OCI-LY1 (cell line): Measurements from ENCODE around the gene CD81.

ENCODE experiments used
- H2AFZ ChIP-seq: fragments of 200-600 bp; sonication (generic), shearing (Covaris generic); 2 replicates; pipeline ENCODE4 v1.6.0; 2014; ENCODE audit warnings: antibody characterized with exemption, mild to moderate bottlenecking, low read length
- H3F3A ChIP-seq: fragments of 200-600 bp; sonication (generic), shearing (Covaris generic); 2 replicates; pipeline ENCODE4 v1.6.0; 2014; ENCODE audit warnings: mild to moderate bottlenecking, antibody characterized with exemption, low read length, moderate library complexity; ENCODE audit not compliant: insufficient read depth
- H3K27ac ChIP-seq: fragments of 200-600 bp; sonication (generic); 2 replicates; pipeline ENCODE4 v1.5.1; 2014; ENCODE audit warnings: low read length, mixed run types, mild to moderate bottlenecking, low read depth; ENCODE audit not compliant: poor library complexity, severe bottlenecking
- H3K27me3 ChIP-seq: fragments of 200-600 bp; sonication (generic); 2 replicates; pipeline ENCODE4 v1.6.0; 2014; ENCODE audit warnings: antibody characterized with exemption, mild to moderate bottlenecking, low read length, moderate library complexity; ENCODE audit not compliant: insufficient read depth
- H3K36me3 ChIP-seq: fragments of 200-600 bp; sonication (generic); 2 replicates; pipeline ENCODE4 v1.6.1; 2014; ENCODE audit warnings: mild to moderate bottlenecking, antibody characterized with exemption, low read length, moderate library complexity, mixed read lengths; ENCODE audit not compliant: insufficient read depth
- H3K4me1 ChIP-seq: fragments of 200-600 bp; sonication (generic); 2 replicates; pipeline ENCODE4 v1.5.1; 2014; ENCODE audit warnings: mild to moderate bottlenecking, low read length, moderate library complexity; ENCODE audit not compliant: insufficient read depth, severe bottlenecking
- H3K4me2 ChIP-seq: fragments of 200-600 bp; sonication (generic), shearing (Covaris generic); 2 replicates; pipeline ENCODE4 v1.6.1; 2014; ENCODE audit warnings: low read length
- H3K4me3 ChIP-seq: fragments of 200-600 bp; sonication (generic); 2 replicates; pipeline ENCODE4 v1.5.1; 2014; ENCODE audit warnings: low read length, low read depth, mild to moderate bottlenecking, mixed read lengths; ENCODE audit not compliant: poor library complexity, severe bottlenecking
- H3K79me2 ChIP-seq: fragments of 200-600 bp; shearing (Covaris generic); 2 replicates; pipeline ENCODE4 v1.6.1; 2016; ENCODE audit warnings: mixed run types, low read length, mixed read lengths; ENCODE audit not compliant: insufficient read depth
- H3K9ac ChIP-seq: fragments of 200-600 bp; sonication (generic), shearing (Covaris generic); 2 replicates; pipeline ENCODE4 v1.6.1; 2014; ENCODE audit warnings: mild to moderate bottlenecking, low read length, mixed read lengths
- H3K9me2 ChIP-seq: fragments of 200-600 bp; sonication (generic), shearing (Covaris generic); 2 replicates; pipeline ENCODE4 v1.6.1; 2014; ENCODE audit warnings: low read depth, mild to moderate bottlenecking, low read length, mixed read lengths
- H3K9me3 ChIP-seq: fragments of 200-600 bp; shearing (Covaris generic); 2 replicates; pipeline ENCODE4 v1.6.1; 2014; ENCODE audit warnings: low read length, mixed read lengths
- H4K20me1 ChIP-seq: fragments of 200-600 bp; sonication (generic), shearing (Covaris generic); 2 replicates; pipeline ENCODE4 v1.6.0; 2016; ENCODE audit warnings: mild to moderate bottlenecking, low read length; ENCODE audit not compliant: insufficient read depth
- EZH2 ChIP-seq: fragments of 200-600 bp; sonication (generic), shearing (Covaris generic); IDR thresholded peaks from 2 replicates; pipeline ENCODE4 v1.8.0; 2017; ENCODE audit warnings: borderline replicate concordance, mixed run types, mild to moderate bottlenecking, antibody characterized with exemption, low read length, moderate library complexity, mixed read lengths
- TF ChIP-seq, protein P1 (sequence below): fragments of 200-600 bp; sonication (generic), shearing (Covaris generic); IDR thresholded peaks from 2 replicates; pipeline ENCODE4 v1.5.1; 2017; ENCODE audit warnings: mild to moderate bottlenecking, antibody characterized with exemption, low read length, moderate library complexity, mixed read lengths

The CD81 gene

DNA sequence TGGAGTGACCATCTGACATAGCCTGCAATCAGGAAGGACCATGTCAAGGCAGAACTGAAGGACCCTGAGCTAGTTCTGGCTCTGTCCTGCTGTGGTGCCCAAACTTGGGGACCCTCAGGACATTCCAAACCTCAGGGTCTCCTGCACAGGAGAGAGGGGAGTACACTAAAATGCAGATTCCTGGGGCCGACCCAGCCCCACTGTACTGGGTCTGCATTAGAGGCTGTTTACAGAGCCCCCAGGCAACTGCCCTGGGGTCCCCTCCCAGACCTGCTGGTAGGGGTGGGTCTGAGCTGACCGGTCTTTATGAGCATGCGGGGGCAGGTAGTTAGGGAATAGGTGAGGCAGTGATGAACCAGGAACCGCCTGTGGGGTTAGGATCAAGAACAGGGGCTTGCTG, 60.4 kb downstream of the CD81 start:
- H3K9me3 ChIP-seq, result no peaks in the 10 kb centered on the region
- H3K79me2 ChIP-seq, result no peaks in the 10 kb centered on the region
- no peaks in the 10 kb centered on the region for H4K20me1 ChIP-seq
- H3K4me1 ChIP-seq, result no peaks in the 10 kb centered on the region
- no peaks in the 10 kb centered on the region for H3F3A ChIP-seq
- no peaks in the 10 kb centered on the region for H3K27me3 ChIP-seq
- H3K36me3 ChIP-seq, result no peaks in the 10 kb centered on the region
- H3K4me2 ChIP-seq, result no peak overlapping the region
- H3K9ac ChIP-seq, result no peak overlapping the region
- no peak overlapping the region for H2AFZ ChIP-seq
- H3K4me3 ChIP-seq, result no peak overlapping the region
- H3K27ac ChIP-seq, result no peak overlapping the region
- TF ChIP-seq, protein P1, sequence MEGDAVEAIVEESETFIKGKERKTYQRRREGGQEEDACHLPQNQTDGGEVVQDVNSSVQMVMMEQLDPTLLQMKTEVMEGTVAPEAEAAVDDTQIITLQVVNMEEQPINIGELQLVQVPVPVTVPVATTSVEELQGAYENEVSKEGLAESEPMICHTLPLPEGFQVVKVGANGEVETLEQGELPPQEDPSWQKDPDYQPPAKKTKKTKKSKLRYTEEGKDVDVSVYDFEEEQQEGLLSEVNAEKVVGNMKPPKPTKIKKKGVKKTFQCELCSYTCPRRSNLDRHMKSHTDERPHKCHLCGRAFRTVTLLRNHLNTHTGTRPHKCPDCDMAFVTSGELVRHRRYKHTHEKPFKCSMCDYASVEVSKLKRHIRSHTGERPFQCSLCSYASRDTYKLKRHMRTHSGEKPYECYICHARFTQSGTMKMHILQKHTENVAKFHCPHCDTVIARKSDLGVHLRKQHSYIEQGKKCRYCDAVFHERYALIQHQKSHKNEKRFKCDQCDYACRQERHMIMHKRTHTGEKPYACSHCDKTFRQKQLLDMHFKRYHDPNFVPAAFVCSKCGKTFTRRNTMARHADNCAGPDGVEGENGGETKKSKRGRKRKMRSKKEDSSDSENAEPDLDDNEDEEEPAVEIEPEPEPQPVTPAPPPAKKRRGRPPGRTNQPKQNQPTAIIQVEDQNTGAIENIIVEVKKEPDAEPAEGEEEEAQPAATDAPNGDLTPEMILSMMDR, result no peak
- no peak for TF ChIP-seq EZH2
- no peaks in the 10 kb centered on the region for H3K9me2 ChIP-seq

- Histone ChIP-seq H3K79me2 (no peaks in the 10 kb centered on the region), H3K27ac (no peak overlapping the region), H3F3A (no peaks in the 10 kb centered on the region), H3K4me1 (no peaks in the 10 kb centered on the region), H3K9me2 (no peaks in the 10 kb centered on the region), H2AFZ (no peak overlapping the region), H3K27me3 (no peaks in the 10 kb centered on the region), H3K9ac (no peak overlapping the region), H4K20me1 (no peaks in the 10 kb centered on the region), H3K4me3 (no peak overlapping the region), H3K36me3 (no peaks in the 10 kb centered on the region), H3K4me2 (no peak overlapping the region), H3K9me3 (no peaks in the 10 kb centered on the region)
- TF ChIP-seq, protein P1, result no peak
- TF ChIP-seq EZH2, result no peak
Observed at GRCh38 chr11:2439820-2440219, 62.7 kb downstream of the CD81 start.

GRCh38 chr11:2440646-2441045, 63.5 kb downstream of the CD81 start:
- no peaks in the 10 kb centered on the region for H3K9me2 ChIP-seq
- H3K4me1 ChIP-seq, result no peaks in the 10 kb centered on the region
- H3K9me3 ChIP-seq, result no peaks in the 10 kb centered on the region
- no peak for TF ChIP-seq EZH2
- TF ChIP-seq, protein P1, result no peak
- no peak overlapping the region for H2AFZ ChIP-seq
- no peak overlapping the region for H3K27ac ChIP-seq
- no peaks in the 10 kb centered on the region for H3K79me2 ChIP-seq
- H3K9ac ChIP-seq, result no peak overlapping the region
- H4K20me1 ChIP-seq, result no peaks in the 10 kb centered on the region
- no peaks in the 10 kb centered on the region for H3K36me3 ChIP-seq
- H3K27me3 ChIP-seq, result no peaks in the 10 kb centered on the region
- no peaks in the 10 kb centered on the region for H3F3A ChIP-seq
- no peak overlapping the region for H3K4me2 ChIP-seq
- no peak overlapping the region for H3K4me3 ChIP-seq
